ENCODE results near the gene CNTNAP2. TPM values are rescaled to one million over a fixed set of nuclear protein-coding genes. Genes with fewer than 3 reads are reported as not detected.

The CNTNAP2 gene
- total RNA-seq, 1 experiment from 2014 or later = 64.5 TPM

DNA sequence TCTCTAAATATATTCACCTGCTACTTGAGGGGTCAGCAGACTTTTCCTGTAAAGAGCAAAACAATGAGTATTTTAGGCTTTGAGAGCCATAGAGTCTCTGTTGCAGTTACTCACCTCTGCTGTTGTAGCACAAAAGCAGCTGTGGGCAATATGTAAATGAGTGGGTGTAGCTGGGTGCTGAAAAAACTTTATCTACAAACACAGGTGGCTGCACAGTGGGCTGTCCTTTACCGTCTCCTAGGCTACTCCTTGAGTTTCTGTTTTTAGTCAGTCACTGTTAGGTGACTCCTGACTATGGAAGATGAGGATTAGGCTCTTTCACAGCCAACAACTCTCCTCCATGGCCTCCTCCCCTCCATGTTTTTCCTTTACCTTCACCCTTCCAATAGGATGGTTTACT is 2187.9 kb downstream of the CNTNAP2 start:
- Histone ChIP-seq H2AK5ac (ENCODE audit: insufficient read length, low read length) (no peak overlapping the region), H4K8ac (replicated peaks; ENCODE audit: insufficient read length, low read depth, low read length) (no peak overlapping the region), H4K5ac (ENCODE audit: insufficient read length, low read depth, low read length) (no peak overlapping the region), H3K14ac (ENCODE audit: insufficient read depth, low read length) (no peak overlapping the region), H2BK5ac (ENCODE audit: insufficient read length, low read length) (no peak overlapping the region), H3K27me3 (ENCODE audit: insufficient read depth, low read length) (no peaks in the 10 kb centered on the region), H3K4ac (ENCODE audit: low read depth, low read length) (no peak overlapping the region), H2BK12ac (ENCODE audit: insufficient read length, low read depth, low read length) (no peak overlapping the region), H4K91ac (ENCODE audit: insufficient read length, low read depth, low read length) (no peak overlapping the region), H3K4me1 (ENCODE audit: insufficient read depth, low read length) (peaks cover 2% of the 10 kb centered on the region; the same call in 1 of the 2 replicates), H2AFZ (ENCODE audit: low read length) (no peak overlapping the region), H3K27ac (ENCODE audit: insufficient read length, low read depth, low read length) (no peak overlapping the region), H4K20me1 (ENCODE audit: control insufficient read depth, insufficient read depth, insufficient read length) (no peaks in the 10 kb centered on the region), H3K56ac (ENCODE audit: insufficient read length, low read depth, low read length) (no peak overlapping the region), H3K9ac (ENCODE audit: extremely low read depth, insufficient read length, low read length) (no peak overlapping the region), H3T11ph (ENCODE audit: low read length) (no peak overlapping the region), H3K23me2 (ENCODE audit: insufficient read length, low read depth, low read length, poor library complexity, severe bottlenecking) (no peaks in the 10 kb centered on the region), H3K18ac (ENCODE audit: insufficient read length, low read depth, low read length) (no peak overlapping the region), H3K23ac (ENCODE audit: insufficient read length, low read depth, low read length) (no peak overlapping the region), H2BK20ac (ENCODE audit: low read depth, low read length, poor library complexity, severe bottlenecking) (no peak overlapping the region), H3K79me1 (ENCODE audit: insufficient read depth, low read depth, low read length, poor library complexity, severe bottlenecking) (no peaks in the 10 kb centered on the region), H3K79me2 (ENCODE audit: insufficient read depth, low read length) (no peaks in the 10 kb centered on the region), H2BK15ac (ENCODE audit: low read depth, low read length) (no peak overlapping the region), H3K4me2 (ENCODE audit: insufficient read depth, insufficient read length, low read length) (no peak overlapping the region), H2BK120ac (ENCODE audit: low read depth, low read length, poor library complexity, severe bottlenecking) (no peak overlapping the region), H3K9me3 (ENCODE audit: control insufficient read depth, low read depth, low read length) (no peaks in the 10 kb centered on the region)
- H3K4me1 Mint-ChIP-seq = peaks cover 34 to 51% of the 10 kb centered on the region in 2 experiments
- WGBS (ENCODE audit: extremely low coverage, insufficient read length, low lambda C conversion rate) = no CpG with 5 or more reads among the region's 1 CpG
- H3K27me3 Mint-ChIP-seq (ENCODE audit: low read depth) = no peaks in the 10 kb centered on the region; the same call in 1 of the 2 replicates
- no peak overlapping the region for H3K4me3 Mint-ChIP-seq
- TF ChIP-seq, protein P1, sequence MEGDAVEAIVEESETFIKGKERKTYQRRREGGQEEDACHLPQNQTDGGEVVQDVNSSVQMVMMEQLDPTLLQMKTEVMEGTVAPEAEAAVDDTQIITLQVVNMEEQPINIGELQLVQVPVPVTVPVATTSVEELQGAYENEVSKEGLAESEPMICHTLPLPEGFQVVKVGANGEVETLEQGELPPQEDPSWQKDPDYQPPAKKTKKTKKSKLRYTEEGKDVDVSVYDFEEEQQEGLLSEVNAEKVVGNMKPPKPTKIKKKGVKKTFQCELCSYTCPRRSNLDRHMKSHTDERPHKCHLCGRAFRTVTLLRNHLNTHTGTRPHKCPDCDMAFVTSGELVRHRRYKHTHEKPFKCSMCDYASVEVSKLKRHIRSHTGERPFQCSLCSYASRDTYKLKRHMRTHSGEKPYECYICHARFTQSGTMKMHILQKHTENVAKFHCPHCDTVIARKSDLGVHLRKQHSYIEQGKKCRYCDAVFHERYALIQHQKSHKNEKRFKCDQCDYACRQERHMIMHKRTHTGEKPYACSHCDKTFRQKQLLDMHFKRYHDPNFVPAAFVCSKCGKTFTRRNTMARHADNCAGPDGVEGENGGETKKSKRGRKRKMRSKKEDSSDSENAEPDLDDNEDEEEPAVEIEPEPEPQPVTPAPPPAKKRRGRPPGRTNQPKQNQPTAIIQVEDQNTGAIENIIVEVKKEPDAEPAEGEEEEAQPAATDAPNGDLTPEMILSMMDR (conservative IDR thresholded peaks at IDR 0.05) = no peak
- H3K36me3 Mint-ChIP-seq (ENCODE audit: insufficient read depth in 1 of 3, low read depth in 3 of 3) = peaks cover 0 to 2% (median 0%) of the 10 kb centered on the region in 3 experiments; a peak in 2 of 7 replicates
- DNase-seq = no peak
- peaks cover 3 to 4% of the 10 kb centered on the region in 2 experiments; a peak in 3 of 5 replicates for H3K9me3 Mint-ChIP-seq
- H3K27ac Mint-ChIP-seq = peak overlapping the region in 1 of 3 experiments; percentile 38; a peak in 1 of 7 replicates
